ENCODE results near the gene ANKAR. TPM values are rescaled to one million over a fixed set of nuclear protein-coding genes. Genes with fewer than 3 reads are reported as not detected.

Gene ANKAR
- total and polyA plus RNA-seq, 9 of the 15 experiments (the other 6 are each of a cell fraction or from before 2014, with no cell fraction given) = 0.04 to 0.52 (median 0.39) TPM

DNA sequence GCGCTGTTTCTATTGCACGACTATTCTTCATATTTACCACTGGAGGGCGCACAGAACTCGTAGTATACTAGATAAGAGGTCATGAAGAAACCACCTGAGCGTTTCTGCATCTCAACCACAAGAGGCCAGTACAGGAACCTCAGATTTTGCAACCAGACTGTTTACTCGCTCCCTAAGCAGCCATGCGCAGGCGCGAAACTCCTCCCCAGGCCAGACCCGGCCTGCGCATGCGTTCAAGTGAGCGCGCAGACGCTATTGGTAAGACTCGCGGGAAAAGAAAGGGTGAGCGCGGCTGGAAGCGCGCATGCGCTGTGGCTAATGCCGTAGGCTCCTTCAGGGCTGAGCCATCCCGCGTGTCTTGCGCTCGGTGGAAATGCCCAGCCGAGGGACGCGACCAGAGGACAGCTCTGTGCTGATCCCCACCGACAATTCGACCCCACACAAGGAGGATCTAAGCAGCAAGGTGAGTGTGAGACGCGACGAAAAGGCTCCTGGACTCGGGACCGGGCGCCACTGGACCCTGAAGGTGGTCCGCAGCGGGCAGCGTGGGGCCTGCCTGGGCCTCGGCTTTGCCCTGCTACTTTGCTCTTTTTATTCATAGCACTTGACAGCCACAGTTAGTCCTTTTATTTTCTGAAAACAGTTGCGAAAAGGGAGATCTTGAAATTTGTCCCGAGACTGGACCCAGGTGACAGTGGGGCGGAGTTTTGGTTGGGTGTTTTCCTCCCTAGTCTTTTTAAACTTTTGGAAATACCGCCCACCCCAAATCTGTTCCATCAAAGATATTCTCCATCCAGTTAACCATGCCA is 13.1 kb upstream of the ANKAR start, which contains the start of gene ASNSD1 (continued):
- TF ChIP-seq PRDM10 (IDR thresholded peaks at IDR 0.05; ENCODE audit: partially characterized antibody) (peak; percentile 33), ZNF217 (CRISPR knock-in tag; IDR thresholded peaks at IDR 0.05) (no peak), CHCHD3 (CRISPR knock-in tag; IDR thresholded peaks at IDR 0.05) (no peak), ZNF586 (CRISPR knock-in tag; conservative IDR thresholded peaks at IDR 0.05) (no peak), MYC (IDR thresholded peaks at IDR 0.05; ENCODE audit: low read depth, low read length) (peak; percentile 11; the same call in 1 of the 2 replicates), MYC (CRISPR knock-in tag; IDR thresholded peaks at IDR 0.05; ENCODE audit: borderline replicate concordance, low read depth) (no peak), SMARCC2 (IDR thresholded peaks at IDR 0.05; ENCODE audit: low read depth) (no peak), BHLHE40 (IDR thresholded peaks at IDR 0.05; ENCODE audit: low read length) (no peak), FOXP1 (CRISPR knock-in tag; IDR thresholded peaks at IDR 0.05) (peak; percentile 37; the same call in 1 of the 2 replicates), ZNF263 (CRISPR knock-in tag; IDR thresholded peaks at IDR 0.05; ENCODE audit: borderline replicate concordance) (no peak), GTF2F1 (IDR thresholded peaks at IDR 0.05; ENCODE audit: low read depth, low read length) (no peak), ZNF445 (CRISPR knock-in tag; IDR thresholded peaks at IDR 0.05; ENCODE audit: low read depth) (no peak), ARID1B (IDR thresholded peaks at IDR 0.05) (no peak), ZNF436 (CRISPR knock-in tag; IDR thresholded peaks at IDR 0.05) (no peak), MTA3 (IDR thresholded peaks at IDR 0.05; ENCODE audit: borderline replicate concordance) (peak; percentile 65; the same call in 1 of the 2 replicates), MCM2 (IDR thresholded peaks at IDR 0.05; ENCODE audit: low read depth) (no peak), PHB2 (IDR thresholded peaks at IDR 0.05; ENCODE audit: low read depth) (no peak), GATAD2A (IDR thresholded peaks at IDR 0.05) (no peak), ZNF174 (CRISPR knock-in tag; IDR thresholded peaks at IDR 0.05) (no peak), ZBTB43 (CRISPR knock-in tag; IDR thresholded peaks at IDR 0.05) (no peak), ZNF197 (CRISPR knock-in tag; IDR thresholded peaks at IDR 0.05; ENCODE audit: low read depth) (no peak), CBX8 (IDR thresholded peaks at IDR 0.05; ENCODE audit: borderline replicate concordance, extremely low read depth, low read depth, low read length, poor library complexity, severe bottlenecking) (no peak), MAFG (tag; conservative IDR thresholded peaks at IDR 0.05) (no peak), RAD21 (CRISPR knock-in tag; conservative IDR thresholded peaks at IDR 0.05 in 1 of 2, IDR thresholded peaks at IDR 0.05 in 1 of 2) (peak; percentile 92 to 97), KDM1A (IDR thresholded peaks at IDR 0.05) (no peak), HDAC1 (IDR thresholded peaks at IDR 0.05) (no peak; a peak in 1 of 4 replicates)

Measured in K562 (cell line).